Measurements from ENCODE around the gene RASL11A.
A peak's percentile ranks its signal among the peaks of the same experiment; 100 is the strongest.
"Not testable (repeated sequence)": the region's sequence is repeated elsewhere in the genome, so short reads cannot be mapped to it uniquely, and the experiment has no call there.

The RASL11A gene

GRCh38 chr13:27269114-27269665, 1.4 kb upstream of the RASL11A start:
- DNase-seq: no peak

GRCh38 chr13:27271570-27272096, 1.0 kb downstream of the RASL11A start:
- no peak for DNase-seq

DNA sequence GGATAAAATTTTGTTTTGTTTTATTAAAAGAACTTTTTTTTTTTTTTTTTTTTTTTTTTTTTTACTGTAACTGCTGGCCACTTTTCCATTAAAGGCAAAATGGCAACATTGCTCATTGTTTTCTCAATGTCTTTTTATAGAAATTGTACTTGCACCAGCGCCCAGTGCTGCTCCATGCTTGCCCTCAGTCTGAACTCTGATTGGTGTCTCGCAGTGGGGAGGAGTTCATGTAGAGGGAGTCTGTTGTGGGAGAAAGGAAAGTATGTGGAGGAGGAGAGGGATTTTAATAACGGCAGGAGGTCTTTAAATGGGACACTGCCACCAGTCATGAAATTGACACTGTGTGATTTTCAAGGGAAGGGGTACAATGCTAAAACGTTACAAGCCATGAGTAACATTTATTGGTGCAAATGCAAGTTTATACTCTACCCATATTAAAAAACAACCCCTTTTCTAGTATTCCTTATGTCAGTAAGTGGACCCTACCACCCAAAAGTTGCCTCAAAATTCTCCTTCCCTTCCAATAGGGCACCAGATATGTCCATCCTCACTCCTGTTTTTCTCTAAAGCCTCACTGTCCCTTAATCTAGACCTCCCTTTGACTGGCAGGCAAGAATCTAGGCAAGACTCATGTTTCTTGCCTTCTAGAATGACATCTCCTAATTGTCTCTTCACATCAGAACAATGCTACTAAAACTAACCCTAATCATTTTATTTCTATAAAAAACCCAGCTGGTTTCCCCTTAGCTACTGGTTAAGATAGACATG, 3.2 kb downstream of the RASL11A start:
- no peak for DNase-seq

DNA sequence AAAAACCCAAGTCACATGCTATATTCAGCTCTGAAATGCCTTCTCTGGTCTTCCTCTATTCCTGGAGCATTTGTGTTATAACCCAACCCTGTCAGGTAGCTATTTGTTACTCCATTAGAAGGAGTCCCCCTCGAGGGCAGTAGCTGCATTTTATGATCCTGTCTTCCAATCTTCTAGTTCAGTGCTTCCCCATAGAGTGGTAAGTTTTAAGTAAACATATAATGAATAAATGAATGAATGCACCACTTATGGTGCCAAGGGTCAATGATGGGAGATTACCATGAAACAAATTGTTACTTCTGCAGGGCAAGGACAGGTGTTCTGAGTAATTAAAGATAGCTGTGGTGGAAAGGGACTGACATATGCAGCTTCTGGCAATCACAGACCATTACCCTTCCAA, 4.0 kb downstream of the RASL11A start:
- DNase-seq: no peak

GRCh38 chr13:27276188-27276587, 5.6 kb downstream of the RASL11A start:
- no peak for DNase-seq

- no peak for DNase-seq
These were observed 8.9 kb downstream of the RASL11A start for GRCh38 chr13:27279506-27279905.

GRCh38 chr13:27280009-27280656, 9.5 kb downstream of the RASL11A start:
- no peak for DNase-seq

- DNase-seq: no peak
These were observed 10.2 kb downstream of the RASL11A start for GRCh38 chr13:27280841-27281240.

- DNase-seq: no peak
These were observed 10.8 kb downstream of the RASL11A start for GRCh38 chr13:27281420-27281819.

GRCh38 chr13:27283906-27284493, 13.4 kb downstream of the RASL11A start:
- no peak for DNase-seq

DNA sequence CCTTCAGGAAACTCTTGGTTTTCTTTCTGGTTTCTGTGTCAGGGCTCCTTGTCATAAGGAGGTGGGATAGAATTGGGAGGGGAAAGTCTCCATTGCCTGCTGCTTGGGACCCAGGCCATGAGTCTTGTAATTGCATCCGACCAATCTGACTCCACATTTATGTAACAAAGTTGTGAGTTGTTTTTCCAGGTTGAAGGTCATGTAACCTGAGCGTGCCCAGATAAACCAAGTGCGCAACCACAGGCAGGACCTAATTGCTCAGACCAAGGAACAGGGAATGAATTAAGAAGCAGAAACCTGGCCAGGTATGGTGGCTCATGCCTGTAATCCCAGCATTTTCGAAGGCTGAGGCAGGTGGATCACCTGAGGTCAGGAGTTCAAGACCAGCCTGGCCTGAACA, 17.8 kb downstream of the RASL11A start:
- DNase-seq: no peak

- DNase-seq: no peak
These were observed 18.5 kb downstream of the RASL11A start for GRCh38 chr13:27289011-27289665.

- no peak for DNase-seq
These were observed 20.1 kb downstream of the RASL11A start for GRCh38 chr13:27290715-27291114.

GRCh38 chr13:27291967-27292366, 21.3 kb downstream of the RASL11A start:
- not testable (repeated sequence) for DNase-seq

DNA sequence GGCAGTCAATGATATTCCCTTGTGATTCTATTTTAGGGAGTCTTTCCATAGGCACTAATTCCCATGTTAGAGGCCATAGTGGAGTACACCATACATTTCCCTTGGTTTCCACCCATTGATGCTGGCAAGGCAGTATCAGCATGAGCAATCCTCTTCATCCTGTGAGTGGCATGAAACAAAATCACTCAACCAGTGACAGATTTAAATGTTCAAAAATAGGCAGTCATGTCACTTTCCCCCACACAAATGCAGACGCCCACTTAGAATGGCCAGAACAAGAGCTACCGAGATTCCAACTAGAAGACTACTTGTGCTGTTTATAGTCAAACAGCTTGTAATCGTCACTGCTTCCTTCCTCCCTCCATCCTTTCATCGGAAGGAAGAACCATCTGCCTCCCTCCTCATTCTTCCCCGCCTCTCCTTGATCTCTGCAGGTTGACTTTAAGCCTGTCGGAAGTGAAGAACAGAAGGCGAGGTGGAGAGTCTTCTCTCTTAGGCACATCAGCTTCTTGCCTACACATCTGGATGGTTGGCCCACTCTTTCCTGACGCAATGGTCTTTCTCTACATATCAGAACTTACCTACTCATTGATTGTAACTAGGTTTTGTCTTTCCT, 22.6 kb downstream of the RASL11A start:
- no peak for DNase-seq

- DNase-seq: peak; percentile 33
These were observed 23.4 kb downstream of the RASL11A start for GRCh38 chr13:27293873-27294515.

- no peak for DNase-seq
These were observed 24.5 kb downstream of the RASL11A start for GRCh38 chr13:27295096-27295495.

- DNase-seq: no peak
These were observed 25.0 kb downstream of the RASL11A start for GRCh38 chr13:27295660-27296059.

GRCh38 chr13:27296496-27296895, 25.9 kb downstream of the RASL11A start:
- no peak for DNase-seq

DNA sequence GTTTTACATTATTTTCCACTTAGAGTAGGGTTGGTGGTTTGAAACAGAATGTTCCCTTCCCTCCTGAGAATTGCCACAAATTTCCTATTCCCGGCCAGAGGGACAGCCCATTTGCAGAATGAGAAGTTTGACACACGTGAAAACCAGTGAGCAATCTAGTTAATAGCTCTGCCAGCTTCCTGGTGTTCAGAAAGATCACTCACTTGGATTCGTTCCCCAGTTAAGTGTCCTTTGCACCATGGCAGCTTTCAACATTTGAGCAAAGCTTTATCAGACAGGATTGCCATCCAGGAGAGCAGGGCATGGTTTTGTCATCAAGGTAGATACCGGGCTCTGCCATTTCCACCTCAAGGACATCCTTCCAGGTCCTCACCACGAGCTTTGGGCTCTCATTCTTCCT, 28.2 kb downstream of the RASL11A start:
- DNase-seq: no peak

DNA sequence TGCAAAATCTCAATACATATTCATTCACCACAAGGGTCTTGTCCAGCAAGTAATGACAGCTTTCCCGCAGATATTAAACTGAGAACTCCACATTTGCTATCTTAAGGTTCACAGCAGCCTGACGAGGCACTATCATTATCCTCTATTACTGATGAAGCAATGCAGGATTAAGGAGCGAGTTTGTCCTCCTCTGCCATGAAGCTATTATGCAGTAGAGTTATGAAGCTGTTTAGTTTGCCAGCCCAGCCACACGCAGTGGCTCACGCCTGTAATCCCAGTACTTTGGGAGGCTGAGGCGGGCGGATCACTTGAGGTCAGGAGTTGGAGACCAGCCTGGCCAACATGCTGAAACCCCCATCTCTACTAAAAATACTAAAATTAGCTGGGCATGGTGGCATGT, 29.8 kb downstream of the RASL11A start:
- DNase-seq: not testable (repeated sequence)

GRCh38 chr13:27300941-27301586, 30.4 kb downstream of the RASL11A start:
- DNase-seq: no peak

Data from CD4-positive, alpha-beta T cell treated with Interleukin-4 for 4 hours (primary cell).